Thoracic aorta (tissue), 2 donors: ENCODE results near the gene EEF1AKMT3. TPM values are rescaled to one million over a fixed set of nuclear protein-coding genes. Genes with fewer than 3 reads are reported as not detected.

ENCODE experiments used
- ATAC-seq: fragments of 150-250 bp; one replicate; pipeline ENCODE4 v1.8.0; 2017; ENCODE audit warnings: low read depth; ENCODE audit not compliant: insufficient number of reproducible peaks, low FRiP score
- DNase-seq: peaks from one replicate; pipeline ENCODE4 v3.0.0-alpha.2; 2020; ENCODE audit warnings: low spot score
- H3K27ac ChIP-seq, 2 donors: fragments of 200-600 bp; sonication (generic); 1 replicate in 1 of 2; 2 replicates in 1 of 2; pipeline ENCODE4 v1.5.1; 2016; ENCODE audit warnings: mild to moderate bottlenecking in 2 of 2, moderate library complexity in 2 of 2
- H3K27me3 ChIP-seq: fragments of 200-600 bp; sonication (generic); replicated peaks from 2 replicates; pipeline ENCODE4 v1.6.0; 2016; ENCODE audit warnings: mild to moderate bottlenecking; ENCODE audit not compliant: insufficient read depth
- H3K36me3 ChIP-seq: fragments of 200-600 bp; sonication (generic); one replicate; pipeline ENCODE4 v1.5.1; 2016
- H3K4me1 ChIP-seq, 2 donors: fragments of 200-600 bp; sonication (generic); 1 replicate in 1 of 2; 2 replicates in 1 of 2; pipeline versions ENCODE4 v1.5.1 to v1.6.0; 2016; ENCODE audit warnings: low read depth in 2 of 2, mild to moderate bottlenecking in 1 of 2; ENCODE audit not compliant: control insufficient read depth in 1 of 2
- H3K4me3 ChIP-seq: fragments of 200-600 bp; sonication (generic); 2 replicates; pipeline ENCODE4 v1.5.1; 2016; ENCODE audit warnings: mild to moderate bottlenecking
- H3K9me3 ChIP-seq: fragments of 200-600 bp; sonication (generic); 2 replicates; pipeline ENCODE4 v1.5.1; 2016
- CTCF ChIP-seq: fragments of 200-600 bp; sonication (generic); IDR thresholded peaks from one replicate; pipeline ENCODE4 v1.5.1; 2019; ENCODE audit warnings: antibody characterized with exemption
- total RNA-seq, 2 donors: library from RNA; depleted of rRNA; stranded (reverse); fragments of >200 nt; gene quantifications; one replicate each; pipeline versions ENCODE4 v1.1.0 to v1.2.3, GENCODE V29; 2016

Gene EEF1AKMT3
- total RNA-seq, 2 donors from 2014 or later: 7.0 to 9.7 TPM

- Histone ChIP-seq H3K27ac (no peak overlapping the region), H3K27me3 (no peaks in the 10 kb centered on the region), H3K4me3 (no peak overlapping the region), H3K9me3 (no peaks in the 10 kb centered on the region), H3K36me3 (peaks cover 14% of the 10 kb centered on the region), H3K4me1 (peaks cover 15 to 23% of the 10 kb centered on the region in 2 donors)
- ATAC-seq (no peak), DNase-seq (no peak)
- no peak for TF ChIP-seq CTCF
Observed at GRCh38 chr12:57760347-57760982, 11.9 kb upstream of the EEF1AKMT3 start.

GRCh38 chr12:57761391-57761998 lies 10.9 kb upstream of the EEF1AKMT3 start:
- ATAC-seq: no peak
- Histone ChIP-seq H3K9me3 (no peaks in the 10 kb centered on the region), H3K4me1 (peaks cover 15 to 25% of the 10 kb centered on the region in 2 donors), H3K27me3 (no peaks in the 10 kb centered on the region), H3K4me3 (no peak overlapping the region), H3K36me3 (peaks cover 14% of the 10 kb centered on the region), H3K27ac (no peak overlapping the region)
- no peak for DNase-seq
- TF ChIP-seq CTCF: no peak

- no peak for TF ChIP-seq CTCF
- no peaks in the 10 kb centered on the region for H3K9me3 ChIP-seq
- no peak overlapping the region for H3K4me3 ChIP-seq
- no peaks in the 10 kb centered on the region for H3K27me3 ChIP-seq
- DNase-seq (no peak), ATAC-seq (no peak)
- H3K27ac ChIP-seq: no peak overlapping the region
- H3K4me1 ChIP-seq: peaks cover 15 to 30% of the 10 kb centered on the region in 2 donors
- peaks cover 14% of the 10 kb centered on the region for H3K36me3 ChIP-seq
Observed at GRCh38 chr12:57762463-57762862, 10.0 kb upstream of the EEF1AKMT3 start.

- no peak for ATAC-seq
- H3K27ac ChIP-seq: no peak overlapping the region
- no peak for DNase-seq
- no peak for TF ChIP-seq CTCF
- H3K36me3 ChIP-seq: no peaks in the 10 kb centered on the region
- H3K4me1 ChIP-seq: peaks cover 15 to 30% of the 10 kb centered on the region in 2 donors
- H3K9me3 ChIP-seq: no peaks in the 10 kb centered on the region
- no peak overlapping the region for H3K4me3 ChIP-seq
- H3K27me3 ChIP-seq: no peaks in the 10 kb centered on the region
Observed at GRCh38 chr12:57763881-57764661, 8.3 kb upstream of the EEF1AKMT3 start.

GRCh38 chr12:57764662-57765002 lies 7.8 kb upstream of the EEF1AKMT3 start:
- H3K27ac ChIP-seq: no peak overlapping the region
- DNase-seq (no peak), ATAC-seq (no peak)
- peaks cover 15 to 30% of the 10 kb centered on the region in 2 donors for H3K4me1 ChIP-seq
- no peaks in the 10 kb centered on the region for H3K36me3 ChIP-seq
- peak overlapping the region; percentile 68 for H3K4me3 ChIP-seq
- H3K27me3 ChIP-seq: no peaks in the 10 kb centered on the region
- H3K9me3 ChIP-seq: no peaks in the 10 kb centered on the region
- TF ChIP-seq CTCF: no peak
